ENCODE results near the gene CPLX1. TPM values are rescaled to one million over a fixed set of nuclear protein-coding genes. Genes with fewer than 3 reads are reported as not detected.
"Not testable (repeated sequence)": the region's sequence is repeated elsewhere in the genome, so short reads cannot be mapped to it uniquely, and the experiment has no call there.

CPLX1 gene
- total RNA-seq, 1 donor from 2014 or later = not detected

DNA sequence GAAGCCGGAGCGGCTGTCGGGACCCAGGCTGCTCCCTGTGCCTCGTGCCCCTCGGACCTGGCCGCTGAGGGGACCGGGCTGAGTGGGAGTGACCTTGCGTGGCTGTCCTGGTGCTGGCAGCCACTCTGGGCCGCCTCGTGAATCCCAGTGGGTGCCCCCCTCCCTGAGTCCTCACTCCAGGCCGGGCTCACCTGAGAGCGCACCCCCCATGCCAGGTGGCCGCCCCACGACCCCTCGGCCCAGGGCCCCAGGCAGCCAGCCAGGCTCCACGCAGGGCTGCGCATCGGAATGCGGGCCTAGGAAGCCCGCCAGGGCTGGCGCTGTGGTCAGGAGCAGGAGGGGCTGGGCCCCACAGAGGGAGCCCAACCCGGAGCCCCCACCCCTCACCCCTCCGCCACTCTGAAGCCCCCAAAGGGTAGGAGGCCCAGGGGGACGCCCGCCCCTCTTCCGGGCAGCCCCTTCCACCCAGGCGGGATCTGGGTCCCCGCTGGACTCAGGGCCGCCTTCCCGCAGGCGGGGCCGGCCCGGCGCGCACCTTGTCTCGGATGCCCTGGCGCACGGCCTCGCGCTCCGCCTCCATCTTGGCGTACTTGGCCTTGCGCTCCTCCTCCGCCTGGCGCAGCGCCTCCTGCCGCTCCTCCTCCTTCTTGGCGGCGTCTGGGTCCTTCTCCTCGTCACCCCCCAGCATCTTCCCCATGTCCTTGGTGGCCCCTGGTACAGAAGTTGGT is 33.9 kb downstream of the CPLX1 start:
- DNase-seq = peak; percentile 59

DNA sequence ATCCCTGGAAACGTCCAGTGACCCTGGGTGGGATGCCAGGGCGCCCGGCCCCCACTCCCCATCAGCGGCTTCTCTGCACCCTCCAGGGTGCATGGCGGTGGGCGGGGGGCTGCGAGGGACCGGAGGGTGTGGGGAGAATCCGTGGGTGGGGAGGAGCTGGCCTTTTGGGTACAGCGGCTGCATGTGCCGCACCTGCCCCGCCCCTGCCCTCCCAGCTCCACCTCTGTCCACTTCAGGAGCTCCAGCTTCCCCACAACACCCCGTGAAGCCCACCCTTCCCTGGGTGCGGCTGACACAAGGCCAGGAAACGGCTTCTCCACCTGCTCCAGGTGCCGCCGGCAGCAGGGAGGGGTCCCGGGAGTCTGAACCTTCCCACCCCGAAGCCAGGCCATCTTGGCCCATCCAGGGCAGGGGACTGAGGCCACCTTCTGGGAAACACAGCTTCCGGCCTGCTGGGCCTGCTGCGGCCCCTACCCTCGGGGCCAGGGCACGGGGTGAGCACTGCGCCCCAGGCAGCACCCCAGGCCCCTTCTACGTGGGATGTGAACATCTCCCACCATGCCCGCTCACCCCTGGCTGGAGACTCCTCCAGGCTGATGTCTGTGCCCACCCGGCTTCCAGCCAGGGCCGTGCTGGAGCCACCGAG is 34.6 kb downstream of the CPLX1 start:
- no peak for DNase-seq

DNA sequence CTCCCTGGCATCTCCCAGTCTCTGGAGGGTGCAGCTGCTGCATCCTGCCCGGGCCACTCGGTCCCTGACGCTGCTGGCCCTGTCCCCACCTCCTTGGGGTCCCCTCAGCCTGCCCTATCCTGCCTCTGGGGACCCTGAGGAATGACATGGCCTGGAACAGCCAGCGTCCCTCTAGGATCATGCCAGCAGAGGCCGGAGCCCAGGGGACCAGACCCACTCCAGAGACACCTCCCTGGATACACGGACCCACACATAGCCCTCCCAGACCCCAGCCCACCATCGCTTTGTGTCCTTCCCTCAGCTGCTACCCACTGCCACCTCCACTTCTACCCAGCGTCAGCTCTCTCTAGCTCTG is 35.5 kb downstream of the CPLX1 start:
- DNase-seq = no peak

- no peak for DNase-seq
These were observed 36.1 kb downstream of the CPLX1 start for GRCh38 chr4:789571-790465.

DNA sequence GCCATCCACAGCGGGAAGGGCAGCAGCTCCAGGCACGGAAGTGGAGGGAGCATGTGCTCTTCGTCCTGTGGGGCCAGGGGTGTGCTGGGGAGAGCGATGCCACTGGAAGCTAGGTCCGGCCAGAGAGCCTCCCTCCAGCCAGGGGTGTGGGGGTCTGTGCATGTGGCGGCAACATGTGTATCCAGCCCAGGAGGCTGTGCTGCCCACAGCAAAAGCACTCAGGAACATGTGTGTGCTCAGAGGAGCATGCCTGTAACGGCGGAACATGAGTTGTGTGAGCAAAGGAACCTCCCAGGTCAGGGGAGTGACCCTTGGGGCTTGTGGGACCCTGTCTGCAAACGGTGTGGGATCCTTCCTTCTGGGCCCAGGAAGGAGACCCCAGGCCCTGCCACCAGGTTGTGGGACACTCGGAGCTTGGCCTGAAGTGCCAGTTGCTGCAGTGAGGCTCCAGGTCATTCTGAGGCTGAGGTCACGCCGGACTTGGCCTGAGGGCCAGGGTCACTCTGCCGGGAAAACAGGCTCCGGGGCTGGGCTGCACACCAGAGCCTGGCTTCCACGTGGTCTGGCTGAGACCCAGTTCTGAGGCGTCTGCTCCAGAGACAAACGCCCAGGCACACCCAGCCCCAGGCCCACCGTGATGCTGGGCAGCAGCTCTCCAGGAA is 37.2 kb downstream of the CPLX1 start:
- no peak for DNase-seq

DNA sequence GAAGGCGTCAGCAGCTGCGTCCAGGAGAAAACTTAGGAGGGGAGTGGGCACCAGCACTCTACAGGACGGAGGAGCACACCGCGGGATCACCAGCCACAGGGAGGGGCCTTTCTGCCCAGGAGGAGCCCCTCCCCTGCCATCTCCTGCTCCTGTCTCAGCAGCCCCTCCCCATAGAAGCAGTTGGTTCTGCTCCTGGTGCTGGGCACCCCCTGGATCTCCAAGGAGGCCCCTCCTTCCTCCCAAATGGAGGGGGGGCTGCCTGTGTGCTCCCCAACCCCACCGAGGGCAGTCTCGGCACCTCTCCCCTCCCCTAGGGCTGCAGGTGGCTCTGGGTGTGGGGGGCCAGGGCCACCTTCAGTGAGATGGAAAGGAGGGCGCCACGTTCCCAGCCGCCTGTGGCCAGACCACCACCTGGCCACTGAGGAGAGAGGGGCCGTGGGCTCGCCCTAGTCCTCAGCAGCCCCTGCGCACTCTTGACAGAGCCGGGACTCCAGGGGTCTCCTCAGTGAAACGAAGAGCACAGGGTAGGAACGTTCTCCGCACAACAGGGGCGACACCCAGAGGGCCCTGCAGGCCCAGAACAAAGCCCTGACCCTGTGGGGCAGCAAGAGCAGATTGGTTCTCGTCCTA is 37.8 kb downstream of the CPLX1 start:
- DNase-seq = no peak

DNA sequence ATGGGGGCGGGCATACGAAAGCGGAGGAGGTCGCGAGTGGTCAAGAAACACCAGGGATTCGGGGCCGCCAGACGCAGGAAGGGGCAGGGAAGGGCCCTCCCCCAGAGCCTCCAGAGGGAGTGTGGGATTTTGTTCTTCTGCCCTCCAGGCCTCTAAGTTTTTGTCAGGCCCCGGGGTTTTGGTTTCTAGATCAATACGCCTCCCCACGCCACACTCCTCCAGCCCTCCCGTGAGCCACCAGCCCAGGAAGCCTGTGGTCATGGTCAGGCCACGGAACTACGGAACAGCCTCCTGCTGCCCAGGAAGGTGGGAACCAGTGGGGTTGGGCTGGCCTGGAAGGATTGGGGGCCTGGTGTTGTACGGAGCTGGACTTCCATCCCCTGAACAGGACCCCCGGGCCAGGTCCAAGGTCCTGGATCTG is 38.4 kb downstream of the CPLX1 start:
- DNase-seq = no peak

- no peak for DNase-seq
These were observed 39.0 kb downstream of the CPLX1 start for GRCh38 chr4:786861-787300.

DNA sequence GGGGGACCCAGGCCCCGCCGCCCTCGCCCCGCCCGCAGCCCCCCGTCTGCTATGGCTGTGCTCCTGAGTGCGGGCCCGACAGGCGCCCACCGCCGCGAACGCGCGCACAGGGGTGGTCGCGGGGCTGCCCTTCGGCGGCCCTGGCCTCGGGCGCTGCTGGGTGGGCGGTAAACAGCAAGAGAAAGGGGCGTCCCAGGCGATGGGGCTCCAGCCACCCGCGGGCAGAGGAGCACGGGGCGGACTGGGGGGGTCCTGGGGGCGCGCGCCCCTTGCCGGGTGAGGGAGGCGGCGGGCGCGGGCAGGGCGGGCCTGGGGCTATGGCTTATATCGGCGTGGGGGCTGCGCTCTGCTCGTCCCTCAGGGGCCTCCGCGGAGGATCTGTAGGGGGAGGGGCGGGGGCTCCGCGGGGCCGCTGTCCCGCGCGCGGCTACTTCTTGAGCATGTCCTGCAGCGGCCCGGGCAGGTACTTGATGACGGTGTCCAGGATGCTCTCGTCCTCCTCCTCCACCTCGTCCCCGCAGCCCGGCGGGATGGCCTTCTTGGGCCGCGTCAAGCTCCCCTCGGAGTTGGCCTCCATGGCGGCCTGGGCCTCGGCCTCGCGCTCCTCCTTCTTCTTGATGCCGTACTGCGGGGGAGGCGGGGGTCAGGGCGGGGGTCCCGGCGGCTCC is 39.7 kb downstream of the CPLX1 start:
- DNase-seq = no peak

DNA sequence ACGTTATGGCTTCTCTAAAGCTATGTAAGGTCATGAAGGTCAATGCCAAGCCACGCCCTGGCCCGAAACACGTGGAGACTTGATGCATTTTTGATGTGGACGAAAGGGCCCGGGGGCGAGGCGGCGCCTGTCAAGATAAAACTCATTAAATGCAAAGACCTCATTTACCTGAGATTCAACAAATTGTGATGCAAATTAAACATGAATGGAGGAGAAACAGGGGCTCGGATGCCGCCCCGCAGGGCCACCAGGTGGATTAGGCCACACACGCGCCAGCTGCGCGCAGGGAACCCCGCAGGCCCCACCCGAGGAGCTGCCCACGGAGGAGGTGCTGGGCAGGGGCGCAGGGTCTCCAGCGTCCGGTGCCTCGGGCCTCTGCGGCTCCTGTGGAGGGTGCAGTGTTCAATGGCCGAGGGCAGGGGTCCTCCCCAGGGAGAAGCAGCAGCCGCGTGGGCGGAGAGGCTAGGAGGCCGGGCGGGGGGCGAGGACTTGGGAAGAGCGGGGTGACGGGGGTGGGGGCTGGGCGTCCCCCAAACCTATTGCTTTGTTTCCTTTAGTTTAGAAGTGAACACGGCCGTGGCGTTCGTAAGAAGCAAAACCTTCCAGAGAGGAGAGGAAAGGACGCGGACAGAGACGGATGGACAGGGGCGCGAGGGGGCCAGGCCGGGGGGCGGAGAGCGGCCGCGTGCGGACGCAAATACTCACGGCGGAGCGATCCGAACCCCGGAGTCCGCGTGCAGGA is 40.4 kb downstream of the CPLX1 start:
- DNase-seq = no peak

GRCh38 chr4:784401-785331 is 41.3 kb downstream of the CPLX1 start:
- no peak for DNase-seq

DNA sequence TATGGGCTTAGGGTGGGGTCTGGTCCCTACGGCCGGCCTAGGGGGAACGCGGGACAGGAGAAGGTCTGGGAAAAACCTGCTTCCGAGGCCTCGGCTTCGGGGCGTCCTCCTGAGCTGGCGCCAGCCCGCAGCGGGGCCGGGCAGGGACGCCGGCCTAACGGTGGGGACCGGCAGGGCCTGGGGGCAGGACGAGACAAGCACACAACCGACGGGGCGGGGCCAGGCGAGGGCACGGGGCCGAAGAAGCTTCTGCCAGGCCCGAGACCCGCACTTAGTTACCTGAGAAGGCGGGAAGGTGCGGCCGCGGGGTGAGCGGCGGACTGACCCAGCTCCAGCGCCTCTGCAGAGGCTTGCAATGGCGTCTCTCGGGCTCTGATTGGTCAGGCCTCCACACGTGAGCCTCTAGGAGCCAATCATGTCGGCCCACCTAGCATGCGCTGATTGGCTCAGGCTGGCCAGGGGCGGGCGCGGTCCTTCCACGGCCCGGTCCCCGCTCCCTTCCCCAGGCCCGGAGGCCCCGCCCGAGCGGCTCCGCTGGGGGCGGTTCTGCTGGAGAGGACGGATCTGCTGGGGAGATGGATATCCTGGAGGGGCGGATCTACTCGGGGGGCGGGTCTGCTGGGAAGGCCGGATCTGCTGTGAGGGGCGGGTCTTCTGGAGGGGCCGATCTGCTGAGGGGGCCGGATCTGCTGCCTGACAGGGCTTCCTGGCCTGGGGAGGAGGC is 44.3 kb downstream of the CPLX1 start:
- peak; percentile 100 for DNase-seq

DNA sequence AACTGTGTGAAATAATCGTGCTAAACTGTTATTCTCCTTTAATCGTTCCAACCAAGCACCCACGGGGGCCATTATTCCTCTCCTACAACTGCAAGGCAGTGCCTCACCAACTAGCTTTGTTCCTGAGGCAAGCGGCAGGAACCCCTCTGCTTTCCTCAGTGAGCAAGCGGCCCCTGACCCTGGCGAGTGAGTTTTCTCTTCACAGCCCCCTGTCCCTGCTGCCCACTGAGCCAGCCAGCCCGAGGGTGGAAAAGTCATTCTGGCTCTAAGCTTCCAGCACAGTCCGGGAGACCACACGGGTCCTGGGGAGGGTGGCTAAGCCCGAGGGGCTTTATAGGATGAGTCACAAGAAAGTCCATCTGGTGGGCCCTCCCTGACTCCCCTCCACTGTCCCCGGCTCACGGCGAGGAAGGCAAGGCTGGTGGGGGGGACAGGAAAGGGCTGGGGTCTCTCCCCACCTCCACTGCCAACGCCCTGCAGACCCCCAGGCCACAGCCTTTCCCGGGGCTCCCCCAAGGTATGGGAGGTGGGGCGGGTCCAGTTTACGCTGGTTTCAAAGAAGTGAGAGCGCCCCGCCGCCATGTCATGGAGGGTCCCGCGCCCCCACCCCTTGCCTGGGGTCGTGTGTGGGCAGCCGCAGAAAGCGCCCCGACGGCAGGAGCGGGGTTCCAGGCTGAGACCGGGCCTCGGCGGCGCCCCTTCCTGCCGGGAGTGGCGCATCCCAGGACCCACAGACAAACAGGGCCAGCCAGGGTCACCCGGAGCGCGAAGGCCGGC is 45.0 kb downstream of the CPLX1 start:
- DNase-seq = no peak

- DNase-seq = not testable (repeated sequence)
These were observed 45.7 kb downstream of the CPLX1 start for GRCh38 chr4:780255-780654.

GRCh38 chr4:779555-779954 is 46.4 kb downstream of the CPLX1 start:
- DNase-seq = no peak

DNA sequence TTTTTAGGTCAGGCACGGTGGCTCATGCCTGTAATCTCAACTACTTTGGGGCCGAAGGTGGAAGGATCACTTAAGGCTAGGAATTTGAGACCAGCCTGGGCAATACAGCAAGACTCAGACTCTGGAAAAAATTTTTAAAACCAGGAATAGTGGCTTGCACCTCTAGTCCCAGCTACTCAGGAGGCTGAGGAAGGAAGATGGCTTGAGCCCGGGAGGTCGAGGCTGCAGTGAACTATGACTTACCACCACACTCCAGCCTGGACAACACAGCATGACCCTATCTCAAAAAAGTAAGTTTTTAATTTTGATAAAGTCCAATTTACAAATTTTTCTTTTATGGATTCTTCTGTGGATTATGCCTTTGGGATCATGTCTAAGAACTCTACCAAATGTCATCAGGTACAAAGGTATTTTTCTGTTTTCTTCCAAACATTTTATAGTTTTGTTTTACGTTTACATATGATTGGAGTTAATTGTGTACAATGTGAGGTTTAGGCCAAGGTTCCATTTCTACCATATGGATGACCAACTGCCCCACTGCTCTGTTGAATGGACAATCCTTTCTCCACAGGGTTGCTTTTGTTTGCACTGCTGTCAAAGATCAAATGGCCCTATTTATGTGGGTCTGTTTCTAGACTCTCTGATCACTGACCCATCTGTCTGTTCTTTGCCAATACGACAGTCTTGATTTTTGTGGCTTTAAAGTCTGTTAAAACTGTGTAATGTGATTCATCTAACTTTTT is 48.2 kb downstream of the CPLX1 start:
- no peak for DNase-seq

DNA sequence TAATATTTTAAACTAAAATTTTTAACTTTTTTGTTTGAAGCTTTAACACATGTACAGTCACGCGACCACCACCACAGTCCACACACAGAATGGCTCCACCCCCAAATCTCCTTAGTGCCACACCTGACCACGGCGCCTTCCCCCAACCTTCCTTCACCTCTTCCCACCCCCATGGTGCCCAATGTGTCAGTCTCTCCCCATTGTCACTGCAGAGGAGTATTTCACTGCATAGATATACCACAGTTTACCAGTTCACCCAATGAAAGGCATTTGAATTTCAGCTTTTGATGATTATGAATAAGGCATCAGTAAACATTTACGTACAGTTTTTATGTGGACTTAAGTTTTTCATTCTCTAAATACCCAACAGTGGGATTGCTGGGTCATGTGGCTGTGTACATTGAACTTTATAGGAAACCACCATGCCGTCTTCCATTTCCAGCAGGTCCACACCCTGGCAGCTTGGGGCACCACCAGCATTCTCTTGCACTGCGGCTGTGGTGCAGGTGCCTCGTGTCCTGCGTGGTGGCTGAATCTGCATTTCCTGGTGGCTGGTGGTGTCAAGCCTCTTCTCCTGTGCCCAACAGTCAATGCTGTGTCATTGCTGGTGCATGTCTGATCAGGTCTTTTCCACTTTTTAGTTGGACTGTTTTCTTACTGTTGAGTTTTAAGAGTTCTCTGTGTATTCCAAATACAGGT is 49.0 kb downstream of the CPLX1 start:
- no peak for DNase-seq
